Left lung (tissue), 10 donors: ENCODE measurements around the gene CASP2. TPM values are rescaled to one million over a fixed set of nuclear protein-coding genes. Genes with fewer than 3 reads are reported as not detected.

Experiments used
- ATAC-seq: fragments of 200-7000 bp; cut with Tn5 transposase; one replicate; pipeline ENCODE4 v1.9.1; 2020; ENCODE audit warnings: moderate library complexity
- DNase-seq, 4 donors: peaks; one replicate each; pipeline ENCODE4 v3.0.0-alpha.2; 2013 to 2020
- H3K27ac ChIP-seq, 2 donors: fragments of 200-600 bp; sonication (generic) in 1 of 2; one replicate each; pipeline versions ENCODE4 v1.5.0 to v1.8.0; 2020 to 2021
- H3K27me3 ChIP-seq, 2 donors: fragments of 200-600 bp; sonication (generic) in 1 of 2; one replicate each; pipeline versions ENCODE4 v1.5.0 to v1.8.0; 2020 to 2021
- H3K36me3 ChIP-seq, 2 donors: fragments of 200-600 bp; sonication (generic) in 1 of 2; one replicate each; pipeline versions ENCODE4 v1.5.0 to v1.8.0; 2020 to 2021
- H3K4me1 ChIP-seq, 2 donors: fragments of 200-600 bp; one replicate each; pipeline ENCODE4 v1.8.0; 2021
- H3K4me3 ChIP-seq, 2 donors: fragments of 200-600 bp; sonication (generic) in 1 of 2; one replicate each; pipeline versions ENCODE4 v1.5.0 to v1.8.0; 2020 to 2021; ENCODE audit warnings: mild to moderate bottlenecking in 1 of 2
- H3K9me3 ChIP-seq, 2 donors: fragments of 200-600 bp; sonication (generic) in 1 of 2; one replicate each; pipeline versions ENCODE4 v1.5.0 to v1.8.0; 2020 to 2021
- intact Hi-C, 2 donors: fragments of 100-400 bp; cut with DNase I; formaldehyde crosslinking; loops; one replicate each; pipeline versions ENCODE4 v1.11.2 to v1.14.2; 2022
- polyA plus RNA-seq, 6 donors: library from polyadenylated mRNA; unstranded; fragments of 120-200 nt; gene quantifications; one replicate each; pipeline ENCODE4 v1.2.1, GENCODE V29; 2013; ENCODE audit not compliant: insufficient read length in 6 of 6
- total RNA-seq, 2 donors: library from RNA; stranded (reverse); fragmentation: NEBNext Ultra II Directional; extraction: Animal tissue kit (Norgen Biotek cat#: 25700); gene quantifications; one replicate each; pipeline ENCODE4 v1.2.1, GENCODE V29; 2021
- TF ChIP-seq, protein P1 (sequence below), 2 donors: fragments of 200-600 bp; sonication (generic) in 1 of 2; IDR thresholded peaks; one replicate each; pipeline versions ENCODE4 v1.5.0 to v1.8.0; 2021; ENCODE audit warnings: antibody characterized with exemption in 2 of 2
- donor health status: DM: no; HTN: yes; CAD: no.
- donor health status: DM: no; HTN: no; CAD: no.

Gene CASP2
- total and polyA plus RNA-seq, 8 donors: 36.3 to 66.0 (median 60.4) TPM

DNA sequence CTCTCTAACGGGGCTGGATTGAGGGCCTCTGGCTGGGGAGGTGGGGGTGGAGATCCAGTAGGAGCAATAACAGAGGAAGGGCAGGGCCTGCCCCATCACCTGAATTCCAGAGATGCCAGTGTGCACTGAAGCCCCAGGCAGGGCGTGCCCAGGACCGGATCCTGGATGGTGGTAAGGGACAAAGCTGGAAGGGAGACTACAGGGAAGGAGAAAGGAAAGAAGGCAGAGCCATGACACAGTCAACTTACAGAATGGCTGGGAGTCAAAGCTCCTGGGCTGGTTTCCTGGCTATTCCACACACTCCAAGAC lies 2.7 kb upstream of the CASP2 start:
- peak overlapping the region in 1 of 2 donors; percentile 31 for H3K27ac ChIP-seq
- no peaks in the 10 kb centered on the region for H3K9me3 ChIP-seq
- H3K27me3 ChIP-seq: no peaks in the 10 kb centered on the region
- H3K36me3 ChIP-seq: no peaks in the 10 kb centered on the region
- peak overlapping the region; percentile 22 to 33 for H3K4me3 ChIP-seq
- peak in 1 of 4 donors; percentile 85 for DNase-seq
- ATAC-seq: peak; percentile 62
- TF ChIP-seq, protein P1, sequence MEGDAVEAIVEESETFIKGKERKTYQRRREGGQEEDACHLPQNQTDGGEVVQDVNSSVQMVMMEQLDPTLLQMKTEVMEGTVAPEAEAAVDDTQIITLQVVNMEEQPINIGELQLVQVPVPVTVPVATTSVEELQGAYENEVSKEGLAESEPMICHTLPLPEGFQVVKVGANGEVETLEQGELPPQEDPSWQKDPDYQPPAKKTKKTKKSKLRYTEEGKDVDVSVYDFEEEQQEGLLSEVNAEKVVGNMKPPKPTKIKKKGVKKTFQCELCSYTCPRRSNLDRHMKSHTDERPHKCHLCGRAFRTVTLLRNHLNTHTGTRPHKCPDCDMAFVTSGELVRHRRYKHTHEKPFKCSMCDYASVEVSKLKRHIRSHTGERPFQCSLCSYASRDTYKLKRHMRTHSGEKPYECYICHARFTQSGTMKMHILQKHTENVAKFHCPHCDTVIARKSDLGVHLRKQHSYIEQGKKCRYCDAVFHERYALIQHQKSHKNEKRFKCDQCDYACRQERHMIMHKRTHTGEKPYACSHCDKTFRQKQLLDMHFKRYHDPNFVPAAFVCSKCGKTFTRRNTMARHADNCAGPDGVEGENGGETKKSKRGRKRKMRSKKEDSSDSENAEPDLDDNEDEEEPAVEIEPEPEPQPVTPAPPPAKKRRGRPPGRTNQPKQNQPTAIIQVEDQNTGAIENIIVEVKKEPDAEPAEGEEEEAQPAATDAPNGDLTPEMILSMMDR (IDR thresholded peaks at IDR 0.05): no peak
- H3K4me1 ChIP-seq: peaks cover 15 to 19% of the 10 kb centered on the region in 2 donors
- intact Hi-C loops: no loop called here

DNA sequence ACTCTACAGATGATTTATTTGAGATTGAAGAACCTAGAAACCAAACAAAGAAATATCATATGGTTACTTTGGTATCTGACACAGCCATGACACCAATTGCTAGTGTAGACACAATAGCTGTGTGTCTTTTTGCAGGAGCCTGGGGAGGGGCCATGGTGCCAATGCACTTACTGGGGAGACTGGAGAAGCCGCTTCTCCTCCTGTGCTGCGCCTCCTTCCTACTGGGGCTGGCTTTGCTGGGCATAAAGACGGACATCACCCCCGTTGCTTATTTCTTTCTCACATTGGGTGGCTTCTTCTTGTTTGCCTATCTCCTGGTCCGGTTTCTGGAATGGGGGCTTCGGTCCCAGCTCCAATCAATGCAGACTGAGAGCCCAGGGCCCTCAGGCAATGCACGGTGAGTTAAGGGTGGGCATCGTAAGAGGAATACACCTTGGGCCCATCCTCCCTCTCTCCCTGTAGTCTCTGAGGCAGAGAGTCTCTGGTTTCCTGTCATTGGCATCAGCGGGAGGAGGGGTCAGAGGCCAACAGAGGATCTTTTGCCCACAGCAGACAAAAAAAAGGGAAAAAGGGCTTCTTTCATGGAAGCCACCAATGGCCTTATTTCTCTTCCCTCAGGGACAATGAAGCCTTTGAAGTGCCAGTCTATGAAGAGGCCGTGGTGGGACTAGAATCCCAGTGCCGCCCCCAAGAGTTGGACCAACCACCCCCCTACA lies 2.2 kb upstream of the CASP2 start:
- ATAC-seq (no peak), DNase-seq (no peak)
- peak overlapping the region; percentile 22 to 33 for H3K4me3 ChIP-seq
- H3K27ac ChIP-seq: no peak overlapping the region
- H3K4me1 ChIP-seq: peaks cover 20 to 23% of the 10 kb centered on the region in 2 donors
- no peaks in the 10 kb centered on the region for H3K27me3 ChIP-seq
- no peaks in the 10 kb centered on the region for H3K9me3 ChIP-seq
- TF ChIP-seq, protein P1 (IDR thresholded peaks at IDR 0.05): no peak
- intact Hi-C loops: no loop called here
- H3K36me3 ChIP-seq: no peaks in the 10 kb centered on the region

DNA sequence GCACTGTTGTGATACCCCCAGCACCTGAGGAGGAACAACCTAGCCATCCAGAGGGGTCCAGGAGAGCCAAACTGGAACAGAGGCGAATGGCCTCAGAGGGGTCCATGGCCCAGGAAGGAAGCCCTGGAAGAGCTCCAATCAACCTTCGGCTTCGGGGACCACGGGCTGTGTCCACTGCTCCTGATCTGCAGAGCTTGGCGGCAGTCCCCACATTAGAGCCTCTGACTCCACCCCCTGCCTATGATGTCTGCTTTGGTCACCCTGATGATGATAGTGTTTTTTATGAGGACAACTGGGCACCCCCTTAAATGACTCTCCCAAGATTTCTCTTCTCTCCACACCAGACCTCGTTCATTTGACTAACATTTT lies 1.6 kb upstream of the CASP2 start:
- no peak for ATAC-seq
- TF ChIP-seq, protein P1 (IDR thresholded peaks at IDR 0.05): no peak
- Histone ChIP-seq H3K4me1 (peaks cover 23 to 26% of the 10 kb centered on the region in 2 donors), H3K27me3 (no peaks in the 10 kb centered on the region), H3K27ac (no peak overlapping the region), H3K4me3 (no peak overlapping the region), H3K9me3 (no peaks in the 10 kb centered on the region), H3K36me3 (no peaks in the 10 kb centered on the region)
- intact Hi-C loops: no loop called here
- no peak for DNase-seq

DNA sequence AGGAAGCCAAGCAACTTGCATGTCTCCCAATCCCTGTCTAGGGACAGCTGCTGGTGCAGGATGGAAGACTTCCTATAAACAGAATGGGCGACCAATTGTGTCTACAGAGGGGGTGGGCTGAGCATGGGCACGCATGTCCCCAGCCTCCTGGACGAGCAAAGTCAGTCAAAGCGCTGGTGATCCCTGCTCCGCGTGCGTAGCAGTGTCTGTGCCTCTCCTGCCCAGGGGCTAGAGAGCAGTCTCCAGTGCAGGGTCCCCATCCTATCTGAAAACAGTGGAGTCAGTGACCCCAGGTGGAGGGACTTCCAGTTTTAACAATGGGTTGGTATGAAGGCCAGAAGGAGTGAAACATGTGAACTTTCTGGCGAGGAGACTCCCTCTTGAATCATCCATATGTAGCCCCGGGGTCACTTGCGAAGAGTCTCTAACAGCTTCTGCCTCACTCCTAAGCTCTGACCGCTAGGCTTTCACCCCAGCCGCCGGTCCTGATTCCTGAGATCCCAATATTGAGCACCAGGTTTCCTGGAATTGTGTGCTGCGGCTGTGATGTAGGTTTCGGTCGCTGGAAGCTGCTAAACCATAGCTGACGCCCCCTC lies 714 bp upstream of the CASP2 start:
- H3K4me1 ChIP-seq: peaks cover 23 to 26% of the 10 kb centered on the region in 2 donors
- H3K27ac ChIP-seq: peak overlapping the region; percentile 71 to 88
- H3K27me3 ChIP-seq: no peaks in the 10 kb centered on the region
- TF ChIP-seq, protein P1 (IDR thresholded peaks at IDR 0.05): no peak
- no peaks in the 10 kb centered on the region for H3K9me3 ChIP-seq
- intact Hi-C loops: no loop called here
- peak overlapping the region; percentile 14 to 92 for H3K4me3 ChIP-seq
- peaks cover 0 to 9% of the 10 kb centered on the region in 2 donors for H3K36me3 ChIP-seq
- no peak for ATAC-seq
- DNase-seq: no peak

DNA sequence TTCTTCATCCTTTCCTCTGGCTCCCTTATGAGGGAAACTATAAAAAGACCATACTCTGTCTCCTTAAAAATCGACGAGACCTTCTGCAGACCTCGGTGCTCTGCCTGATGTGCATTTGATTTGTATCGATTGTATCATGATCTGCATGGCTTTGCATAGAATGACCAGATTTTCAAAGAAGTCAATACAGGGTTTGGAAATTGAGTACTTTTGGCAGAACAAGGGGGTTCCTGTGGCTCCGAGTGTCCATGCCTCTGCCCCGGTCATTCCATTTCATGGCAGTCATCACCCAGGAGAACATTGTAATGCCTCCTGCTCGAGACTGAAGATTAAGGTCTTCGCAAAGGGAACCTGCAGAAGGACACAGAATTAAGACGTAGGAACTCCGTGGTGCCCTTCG lies 685 bp downstream of the CASP2 start:
- Histone ChIP-seq H3K27ac (peak overlapping the region; percentile 82 to 88), H3K4me1 (peaks cover 23 to 26% of the 10 kb centered on the region in 2 donors), H3K9me3 (no peaks in the 10 kb centered on the region), H3K27me3 (no peaks in the 10 kb centered on the region), H3K4me3 (peak overlapping the region; percentile 68 to 92), H3K36me3 (peaks cover 2 to 23% of the 10 kb centered on the region in 2 donors)
- ATAC-seq (no peak), DNase-seq (no peak)
- TF ChIP-seq, protein P1 (IDR thresholded peaks at IDR 0.05): no peak
- intact Hi-C loops: no loop called here
